MG63 (cell line): ENCODE results near the gene PUM1. TPM values are rescaled to one million over a fixed set of nuclear protein-coding genes. Genes with fewer than 3 reads are reported as not detected.
A peak's percentile ranks its signal among the peaks of the same experiment; 100 is the strongest.

Experiments used
- DNase-seq: peaks from one replicate; pipeline ENCODE4 v3.0.0-alpha.2; 2020
- H3K27me3 ChIP-seq: fragments of 250-450 bp; sonication (Bioruptor Pico); 2 replicates; pipeline ENCODE4 v1.5.1; 2020; ENCODE audit warnings: mild to moderate bottlenecking, moderate library complexity
- H3K36me3 ChIP-seq: fragments of 250-450 bp; sonication (Bioruptor Pico); 2 replicates; pipeline ENCODE4 v1.5.1; 2020; ENCODE audit warnings: mild to moderate bottlenecking, moderate library complexity
- H3K4me3 ChIP-seq: fragments of 250-450 bp; sonication (Bioruptor Pico); 2 replicates; pipeline ENCODE4 v1.5.1; 2020; ENCODE audit warnings: mild to moderate bottlenecking, moderate library complexity
- H3K9me3 ChIP-seq: fragments of 250-450 bp; sonication (Bioruptor Pico); 2 replicates; pipeline ENCODE4 v1.5.1; 2020; ENCODE audit warnings: mild to moderate bottlenecking, moderate library complexity
- total RNA-seq: library from RNA; depleted of rRNA; stranded (reverse); fragments of >200 nt; shearing (Covaris generic); gene quantifications from 2 replicates; pipeline ENCODE4 v1.2.3, GENCODE V29; 2014; ENCODE audit warnings: low replicate concordance

Gene PUM1
- total RNA-seq, 1 experiment from 2014 or later: 31.6 TPM

GRCh38 chr1:30912913-30913652 lies 152.4 kb downstream of the PUM1 start:
- Histone ChIP-seq H3K9me3 (no peaks in the 10 kb centered on the region), H3K4me3 (no peak overlapping the region), H3K27me3 (no peaks in the 10 kb centered on the region), H3K36me3 (no peaks in the 10 kb centered on the region)
- DNase-seq: no peak

- Histone ChIP-seq H3K27me3 (no peaks in the 10 kb centered on the region), H3K4me3 (no peak overlapping the region), H3K9me3 (no peaks in the 10 kb centered on the region), H3K36me3 (no peaks in the 10 kb centered on the region)
- no peak for DNase-seq
Observed at GRCh38 chr1:30912224-30912623, 153.3 kb downstream of the PUM1 start.

- peak; percentile 70 for DNase-seq
- Histone ChIP-seq H3K9me3 (no peaks in the 10 kb centered on the region), H3K27me3 (no peaks in the 10 kb centered on the region), H3K36me3 (no peaks in the 10 kb centered on the region), H3K4me3 (no peak overlapping the region)
Observed at GRCh38 chr1:30911059-30911954, 154.2 kb downstream of the PUM1 start.

GRCh38 chr1:30909365-30910068 lies 156.0 kb downstream of the PUM1 start:
- Histone ChIP-seq H3K27me3 (no peaks in the 10 kb centered on the region), H3K36me3 (no peaks in the 10 kb centered on the region), H3K9me3 (no peaks in the 10 kb centered on the region), H3K4me3 (no peak overlapping the region; the same call in 1 of the 2 replicates)
- DNase-seq: no peak

GRCh38 chr1:30908696-30909364 lies 156.7 kb downstream of the PUM1 start, which contains the start of gene SDC3:
Gene SDC3, minus strand, starts transcription at chr1:30908758. Its CDS starts 172 bp downstream, at chr1:30908586.
- Histone ChIP-seq H3K27me3 (no peaks in the 10 kb centered on the region), H3K36me3 (no peaks in the 10 kb centered on the region), H3K9me3 (no peaks in the 10 kb centered on the region), H3K4me3 (peak within 1 kb of the TSS; percentile 46)
- DNase-seq: no peak

GRCh38 chr1:30908316-30908695 lies 157.2 kb downstream of the PUM1 start:
- Histone ChIP-seq H3K4me3 (no peak overlapping the region), H3K27me3 (no peaks in the 10 kb centered on the region)

GRCh38 chr1:30907481-30908315 lies 157.8 kb downstream of the PUM1 start:
- Histone ChIP-seq H3K27me3 (no peaks in the 10 kb centered on the region), H3K4me3 (peak overlapping the region; percentile 46), H3K36me3 (no peaks in the 10 kb centered on the region), H3K9me3 (no peaks in the 10 kb centered on the region)
- DNase-seq: no peak

More at GRCh38 chr1:30908316-30908695, 157.2 kb downstream of the PUM1 start:
- DNase-seq: no peak
- Histone ChIP-seq H3K9me3 (no peaks in the 10 kb centered on the region), H3K36me3 (no peaks in the 10 kb centered on the region)

GRCh38 chr1:30906631-30907441 lies 158.7 kb downstream of the PUM1 start:
- no peak for DNase-seq
- H3K9me3 ChIP-seq: no peaks in the 10 kb centered on the region

GRCh38 chr1:30905916-30906620 lies 159.4 kb downstream of the PUM1 start:
- DNase-seq: no peak
- Histone ChIP-seq H3K9me3 (no peaks in the 10 kb centered on the region), H3K4me3 (no peak overlapping the region), H3K27me3 (no peaks in the 10 kb centered on the region), H3K36me3 (no peaks in the 10 kb centered on the region)

More at GRCh38 chr1:30906631-30907441, 158.7 kb downstream of the PUM1 start:
- no peaks in the 10 kb centered on the region for H3K27me3 ChIP-seq
- H3K36me3 ChIP-seq: no peaks in the 10 kb centered on the region
- no peak overlapping the region for H3K4me3 ChIP-seq

- Histone ChIP-seq H3K9me3 (no peaks in the 10 kb centered on the region), H3K36me3 (no peaks in the 10 kb centered on the region), H3K4me3 (no peak overlapping the region), H3K27me3 (no peaks in the 10 kb centered on the region)
- no peak for DNase-seq
Observed at GRCh38 chr1:30905403-30905802, 160.1 kb downstream of the PUM1 start.

- no peaks in the 10 kb centered on the region for H3K27me3 ChIP-seq
- DNase-seq: no peak
Observed at GRCh38 chr1:30904962-30905335, 160.6 kb downstream of the PUM1 start.

GRCh38 chr1:30904191-30904961 lies 161.1 kb downstream of the PUM1 start:
- no peak overlapping the region for H3K4me3 ChIP-seq
- no peaks in the 10 kb centered on the region for H3K9me3 ChIP-seq
- DNase-seq: no peak
- H3K27me3 ChIP-seq: no peaks in the 10 kb centered on the region
- H3K36me3 ChIP-seq: no peaks in the 10 kb centered on the region

More at GRCh38 chr1:30904962-30905335, 160.6 kb downstream of the PUM1 start:
- H3K36me3 ChIP-seq: no peaks in the 10 kb centered on the region
- no peaks in the 10 kb centered on the region for H3K9me3 ChIP-seq
- H3K4me3 ChIP-seq: no peak overlapping the region

- DNase-seq: no peak
- Histone ChIP-seq H3K4me3 (no peak overlapping the region), H3K36me3 (no peaks in the 10 kb centered on the region), H3K9me3 (no peaks in the 10 kb centered on the region), H3K27me3 (no peaks in the 10 kb centered on the region)
Observed at GRCh38 chr1:30903343-30904034, 162.0 kb downstream of the PUM1 start.
